ENCODE results near the gene NKTR.

NKTR gene

GRCh38 chr3:42681361-42682038, 81.0 kb downstream of the NKTR start:
- DNase-seq (ENCODE audit: low read depth, low spot score) = no peak

DNA sequence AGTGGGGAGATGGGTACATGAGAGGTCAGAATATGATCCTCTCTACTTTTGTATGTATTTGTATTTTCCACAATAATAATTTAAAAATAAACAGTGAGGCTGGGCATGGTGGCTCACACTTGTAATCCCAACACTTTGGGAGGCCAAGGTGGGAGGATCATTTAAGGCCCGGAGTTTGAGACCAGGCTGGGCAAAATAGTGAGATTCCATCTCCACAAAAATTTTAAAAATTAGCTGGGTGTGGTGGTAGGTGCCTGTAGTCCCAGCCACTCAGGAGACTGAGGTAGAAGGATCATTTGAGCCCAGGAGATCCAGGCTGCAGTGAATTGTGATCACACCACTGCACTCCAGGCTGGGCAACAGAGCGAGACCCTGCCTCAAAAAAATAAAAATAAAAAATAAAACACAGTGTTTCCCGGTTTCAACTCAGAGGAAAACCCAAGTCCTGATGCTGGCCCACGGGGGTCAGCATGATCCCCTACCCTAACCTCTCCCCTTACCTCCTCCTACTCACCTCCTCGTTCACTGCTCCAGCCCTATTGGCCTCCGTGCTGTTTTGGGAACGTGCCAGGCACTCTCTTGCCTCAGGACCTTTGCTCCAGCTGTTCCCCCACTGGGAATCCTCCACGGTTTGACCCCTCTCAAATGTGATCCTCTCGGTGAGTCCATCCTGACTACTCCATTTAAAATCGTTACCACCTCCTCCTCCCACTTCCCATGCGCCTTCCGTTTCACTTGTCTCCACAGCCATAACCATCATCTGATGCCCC, 82.0 kb downstream of the NKTR start:
- DNase-seq (ENCODE audit: low read depth, low spot score) = no peak

DNA sequence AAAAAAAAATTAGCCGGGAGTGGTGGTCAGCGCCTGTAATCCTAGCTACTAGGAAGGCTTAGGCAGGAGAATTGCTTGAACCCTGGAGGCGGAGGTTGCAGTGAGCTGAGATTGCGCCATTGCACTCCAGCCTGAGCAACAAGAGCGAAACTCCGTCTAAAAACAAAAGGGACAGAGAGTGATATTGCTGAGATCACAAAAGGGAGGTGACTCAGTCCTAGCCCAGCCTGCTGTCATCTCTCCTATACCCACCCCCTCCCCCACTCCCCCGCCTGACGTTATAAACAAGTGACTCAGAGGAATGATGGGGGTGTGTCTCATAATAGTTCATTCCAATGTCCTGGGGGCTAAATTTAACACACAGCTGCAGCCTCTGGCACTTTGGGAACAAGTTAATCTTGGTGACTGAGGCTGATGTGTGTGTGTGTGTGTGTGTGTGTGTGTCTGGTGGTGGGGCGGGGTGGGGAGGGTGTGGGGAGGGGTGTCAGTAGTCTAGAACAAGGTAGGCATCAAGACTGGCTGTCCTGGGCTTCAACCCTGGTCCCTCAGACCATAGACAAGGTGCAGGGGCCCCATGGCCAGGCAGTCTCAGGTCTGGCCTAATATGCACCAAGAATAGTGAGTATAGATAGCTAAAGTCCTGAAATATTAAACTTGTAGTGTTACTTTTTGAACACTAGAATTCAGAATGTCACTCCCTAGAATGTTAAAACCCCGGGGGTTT, 83.6 kb downstream of the NKTR start:
- DNase-seq (ENCODE audit: low read depth, low spot score) = no peak

GRCh38 chr3:42684632-42685362, 84.3 kb downstream of the NKTR start:
- no peak for DNase-seq (ENCODE audit: low read depth, low spot score)

DNA sequence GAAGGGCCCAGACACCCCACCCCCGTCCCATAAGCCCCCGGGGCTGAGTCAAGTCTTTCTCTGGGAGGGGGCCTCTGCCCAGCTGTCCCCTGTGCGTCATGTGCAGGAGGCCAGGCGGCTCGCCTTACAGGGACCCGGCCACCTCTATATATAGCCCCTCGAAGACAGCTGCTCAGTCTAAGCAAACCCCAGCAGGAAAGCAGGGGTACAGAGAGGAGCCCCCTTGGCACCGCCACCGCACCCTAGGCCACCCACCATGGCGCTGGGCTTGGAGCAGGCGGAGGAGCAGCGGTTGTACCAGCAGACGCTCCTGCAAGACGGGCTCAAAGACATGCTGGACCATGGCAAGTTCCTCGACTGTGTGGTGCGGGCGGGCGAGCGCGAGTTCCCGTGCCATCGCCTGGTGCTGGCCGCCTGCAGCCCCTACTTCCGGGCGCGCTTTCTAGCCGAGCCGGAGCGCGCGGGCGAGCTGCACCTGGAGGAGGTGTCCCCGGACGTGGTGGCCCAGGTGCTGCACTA, 84.9 kb downstream of the NKTR start, which contains the start of gene KLHL40:
Gene KLHL40 (plus strand): TSS at position 175 of the 519 bp plus-strand sequence. CDS start 82 bp downstream, at position 257.
- no peak for DNase-seq (ENCODE audit: low read depth, low spot score)

DNA sequence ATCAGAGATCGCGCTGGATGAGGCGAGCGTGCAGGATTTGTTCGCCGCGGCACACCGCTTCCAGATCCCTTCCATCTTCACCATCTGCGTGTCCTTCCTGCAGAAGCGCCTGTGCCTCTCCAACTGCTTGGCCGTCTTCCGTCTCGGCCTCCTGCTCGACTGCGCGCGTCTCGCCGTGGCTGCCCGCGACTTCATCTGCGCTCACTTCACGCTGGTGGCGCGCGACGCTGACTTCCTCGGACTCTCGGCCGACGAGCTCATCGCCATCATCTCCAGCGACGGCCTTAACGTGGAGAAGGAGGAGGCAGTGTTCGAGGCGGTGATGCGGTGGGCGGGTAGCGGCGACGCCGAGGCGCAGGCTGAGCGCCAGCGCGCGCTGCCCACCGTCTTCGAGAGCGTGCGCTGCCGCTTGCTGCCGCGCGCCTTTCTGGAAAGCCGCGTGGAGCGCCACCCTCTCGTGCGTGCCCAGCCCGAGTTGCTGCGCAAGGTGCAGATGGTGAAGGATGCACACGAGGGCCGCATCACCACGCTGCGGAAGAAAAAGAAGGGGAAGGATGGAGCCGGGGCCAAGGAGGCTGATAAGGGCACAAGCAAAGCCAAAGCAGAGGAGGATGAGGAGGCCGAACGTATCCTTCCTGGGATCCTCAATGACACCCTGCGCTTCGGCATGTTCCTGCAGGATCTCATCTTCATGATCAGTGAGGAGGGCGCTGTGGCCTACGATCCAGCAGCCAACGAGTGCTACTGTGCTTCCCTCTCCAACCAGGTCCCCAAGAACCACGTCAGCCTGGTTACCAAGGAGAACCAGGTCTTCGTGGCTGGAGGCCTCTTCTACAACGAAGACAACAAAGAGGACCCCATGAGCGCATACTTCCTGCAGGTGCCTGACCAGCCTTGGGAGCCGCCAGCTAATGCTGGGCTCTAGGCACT, 85.7 kb downstream of the NKTR start:
- no peak for DNase-seq (ENCODE audit: low read depth, low spot score)

DNA sequence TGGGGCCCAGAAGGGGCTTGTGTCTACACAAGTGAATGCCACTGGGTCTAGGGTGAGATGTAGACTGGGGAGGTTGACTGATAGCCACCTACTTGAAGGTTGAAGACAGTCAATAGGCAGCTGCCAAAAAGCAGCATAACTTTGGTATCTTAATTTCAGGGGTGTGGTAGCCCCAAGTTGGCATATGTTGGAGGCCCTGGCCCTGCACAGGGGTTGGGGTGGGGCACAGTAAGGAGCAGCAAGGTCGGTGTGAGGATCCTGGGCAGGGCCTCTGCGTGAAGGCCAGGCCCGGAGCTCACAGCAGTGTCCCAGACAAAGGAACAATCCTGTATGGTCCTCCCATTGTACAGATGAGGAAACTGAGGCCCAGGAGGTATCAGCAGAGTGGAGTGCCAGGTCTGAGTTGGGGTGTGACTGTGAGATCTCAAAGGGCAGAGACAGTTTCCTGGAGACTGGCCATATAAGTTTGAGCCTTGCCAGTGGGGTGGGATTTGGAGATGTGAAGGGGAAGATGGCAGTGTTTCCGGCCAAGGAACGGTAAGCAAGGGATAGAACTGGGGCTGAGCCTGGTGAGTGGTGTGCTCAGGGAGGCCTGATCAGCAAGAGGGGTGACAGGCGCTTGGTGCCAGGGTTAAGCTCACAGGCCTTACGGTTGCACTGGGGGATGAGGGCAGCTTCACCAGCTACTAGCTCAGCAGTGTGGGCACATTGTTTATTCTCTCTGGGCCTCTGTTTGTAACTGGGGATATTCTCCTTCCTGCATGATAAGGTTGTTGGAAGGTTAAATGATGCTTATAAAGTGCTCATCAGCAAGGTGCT, 86.6 kb downstream of the NKTR start:
- DNase-seq (ENCODE audit: low read depth, low spot score) = no peak

GRCh38 chr3:42688016-42688415, 87.5 kb downstream of the NKTR start:
- DNase-seq (ENCODE audit: low read depth, low spot score) = no peak

GRCh38 chr3:42688487-42689420, 88.3 kb downstream of the NKTR start:
- no peak for DNase-seq (ENCODE audit: low read depth, low spot score)

- no peak for DNase-seq (ENCODE audit: low read depth, low spot score)
Measured at GRCh38 chr3:42689421-42690014, 89.0 kb downstream of the NKTR start.

- no peak for DNase-seq (ENCODE audit: low read depth, low spot score)
Measured at GRCh38 chr3:42690191-42690590, 89.7 kb downstream of the NKTR start.

DNA sequence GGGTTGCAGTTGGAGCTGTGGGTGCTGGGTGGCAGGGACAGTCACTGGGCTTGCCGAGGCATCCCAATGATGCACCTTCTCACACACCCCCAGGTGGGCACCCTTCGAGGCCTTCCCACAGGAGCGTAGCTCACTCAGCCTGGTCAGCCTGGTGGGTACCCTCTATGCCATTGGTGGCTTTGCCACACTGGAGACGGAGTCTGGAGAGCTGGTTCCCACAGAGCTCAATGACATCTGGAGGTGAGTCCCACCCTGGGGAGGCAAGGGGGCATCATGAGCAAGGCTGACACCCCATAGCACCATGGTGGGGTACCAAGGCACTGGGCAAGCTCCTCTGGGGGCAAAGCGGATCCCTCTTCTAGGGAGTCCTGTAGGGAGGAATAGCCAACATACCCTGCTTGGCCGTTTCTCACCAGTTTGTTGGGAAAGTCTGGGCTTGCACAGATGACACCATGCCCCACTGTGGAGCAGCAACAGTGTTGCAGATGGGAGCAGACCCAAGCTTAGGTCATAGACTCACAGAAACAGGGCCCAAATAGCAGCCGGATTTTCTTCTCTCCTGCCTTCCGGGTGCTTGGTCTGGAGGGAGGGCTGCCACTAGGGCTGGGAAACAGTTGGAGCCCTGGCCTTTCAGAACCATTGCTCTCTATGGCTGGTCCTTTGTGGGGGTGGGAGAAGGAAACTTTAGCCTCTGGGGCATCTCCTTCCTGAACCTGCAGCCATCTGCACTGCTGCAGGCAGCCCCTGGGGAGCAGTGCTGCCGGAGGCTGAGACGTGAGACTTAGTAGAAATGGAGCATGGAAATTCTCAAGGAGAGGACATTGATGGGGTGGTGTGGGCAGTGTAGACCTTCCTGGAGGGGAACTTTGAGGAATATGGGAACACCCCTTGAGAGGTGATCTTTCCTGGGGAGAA, 90.5 kb downstream of the NKTR start:
- no peak for DNase-seq (ENCODE audit: low read depth, low spot score)

- DNase-seq (ENCODE audit: low read depth, low spot score) = no peak
Measured at GRCh38 chr3:42691816-42692666, 91.6 kb downstream of the NKTR start.

- no peak for DNase-seq (ENCODE audit: low read depth, low spot score)
Measured at GRCh38 chr3:42692667-42693529, 92.4 kb downstream of the NKTR start.

DNA sequence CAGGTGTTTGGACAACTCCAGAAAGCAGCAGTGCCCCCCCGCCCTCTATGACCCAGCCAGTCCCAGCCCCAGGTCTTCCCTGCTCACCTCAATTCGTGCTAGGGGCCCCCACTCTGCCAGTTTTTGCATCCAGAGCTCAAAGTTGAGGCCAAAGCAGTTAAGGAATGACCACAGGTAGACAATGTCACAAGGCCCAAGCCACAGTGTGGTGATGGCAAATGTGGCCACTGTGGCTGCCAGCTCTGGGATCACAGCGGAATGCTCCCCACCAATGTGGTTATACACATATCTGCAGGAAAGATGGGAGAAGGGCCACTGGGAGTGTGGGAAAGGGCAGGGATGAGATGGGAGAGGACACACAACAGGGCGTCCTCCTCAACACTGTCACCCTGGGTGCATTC, 93.0 kb downstream of the NKTR start:
- DNase-seq (ENCODE audit: low read depth, low spot score) = no peak

Data from activated CD4-positive, CD25-positive, alpha-beta regulatory T cell treated with anti-CD3 and anti-CD28 coated beads, Interleukin-2, amount 50 U/mL, for 16 hours (primary cell).